ENCODE data around the gene TUBGCP4.

Gene TUBGCP4

DNA sequence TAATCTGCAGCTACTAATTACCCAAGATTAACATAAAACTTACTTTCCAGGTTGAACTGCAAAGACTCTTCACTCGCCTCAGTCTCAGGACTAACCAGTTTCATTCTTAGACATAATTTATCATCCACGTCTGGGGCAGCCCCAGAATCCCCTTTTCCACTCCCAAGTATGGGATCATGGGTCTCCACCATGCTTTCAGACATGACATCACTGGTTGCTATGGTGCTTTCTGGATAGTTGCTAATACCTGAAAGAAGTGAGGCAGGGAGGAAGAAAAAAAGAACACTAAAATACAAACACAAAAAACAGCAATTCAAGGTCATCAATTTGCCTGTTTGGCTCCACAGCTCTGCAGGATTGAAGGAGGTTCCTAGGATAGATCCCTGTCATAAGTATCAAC, 75.4 kb downstream of the TUBGCP4 start:
- H3K36me3 ChIP-seq (ENCODE audit: control insufficient read depth, insufficient read depth, low read length): no peaks in the 10 kb centered on the region
- no peak overlapping the region for H3K4me3 ChIP-seq (replicated peaks; ENCODE audit: low read depth, low read length)
- TF ChIP-seq, protein P1, sequence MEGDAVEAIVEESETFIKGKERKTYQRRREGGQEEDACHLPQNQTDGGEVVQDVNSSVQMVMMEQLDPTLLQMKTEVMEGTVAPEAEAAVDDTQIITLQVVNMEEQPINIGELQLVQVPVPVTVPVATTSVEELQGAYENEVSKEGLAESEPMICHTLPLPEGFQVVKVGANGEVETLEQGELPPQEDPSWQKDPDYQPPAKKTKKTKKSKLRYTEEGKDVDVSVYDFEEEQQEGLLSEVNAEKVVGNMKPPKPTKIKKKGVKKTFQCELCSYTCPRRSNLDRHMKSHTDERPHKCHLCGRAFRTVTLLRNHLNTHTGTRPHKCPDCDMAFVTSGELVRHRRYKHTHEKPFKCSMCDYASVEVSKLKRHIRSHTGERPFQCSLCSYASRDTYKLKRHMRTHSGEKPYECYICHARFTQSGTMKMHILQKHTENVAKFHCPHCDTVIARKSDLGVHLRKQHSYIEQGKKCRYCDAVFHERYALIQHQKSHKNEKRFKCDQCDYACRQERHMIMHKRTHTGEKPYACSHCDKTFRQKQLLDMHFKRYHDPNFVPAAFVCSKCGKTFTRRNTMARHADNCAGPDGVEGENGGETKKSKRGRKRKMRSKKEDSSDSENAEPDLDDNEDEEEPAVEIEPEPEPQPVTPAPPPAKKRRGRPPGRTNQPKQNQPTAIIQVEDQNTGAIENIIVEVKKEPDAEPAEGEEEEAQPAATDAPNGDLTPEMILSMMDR (IDR thresholded peaks at IDR 0.05; ENCODE audit: insufficient read depth, low read length, poor library complexity, severe bottlenecking): no peak
- no peak for DNase-seq (ENCODE audit: extremely low read depth, insufficient read length)
- no peaks in the 10 kb centered on the region for H3K27me3 ChIP-seq (replicated peaks; ENCODE audit: control insufficient read depth, insufficient read depth, low read length)

DNA sequence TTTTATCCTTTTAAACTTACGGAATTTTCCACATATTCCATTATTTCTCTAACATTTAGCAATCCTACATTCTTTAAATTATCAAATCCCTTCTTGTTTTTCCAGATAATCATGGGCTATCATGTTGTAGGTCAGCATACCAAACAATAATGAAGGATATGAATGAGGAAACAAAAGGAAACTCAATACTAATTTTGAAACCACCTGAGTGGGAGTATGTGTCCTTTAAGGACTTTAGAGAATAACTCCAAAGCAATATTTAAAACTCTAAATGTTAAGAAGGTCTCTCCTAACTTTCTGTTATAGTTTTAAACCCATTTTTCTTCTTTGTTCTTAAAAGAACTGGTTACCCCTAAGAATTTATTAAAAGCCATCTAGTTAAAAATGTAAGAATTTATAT, 79.1 kb downstream of the TUBGCP4 start:
- no peak for DNase-seq (ENCODE audit: extremely low read depth, insufficient read length)
- Histone ChIP-seq H3K4me3 (replicated peaks; ENCODE audit: low read depth, low read length) (no peak overlapping the region), H3K27me3 (replicated peaks; ENCODE audit: control insufficient read depth, insufficient read depth, low read length) (no peaks in the 10 kb centered on the region), H3K36me3 (ENCODE audit: control insufficient read depth, insufficient read depth, low read length) (no peaks in the 10 kb centered on the region; the same call in 1 of the 2 replicates)
- TF ChIP-seq, protein P1 (IDR thresholded peaks at IDR 0.05; ENCODE audit: insufficient read depth, low read length, poor library complexity, severe bottlenecking): no peak

Data from GM06990 (cell line).